AG09319 (cell line): ENCODE data around the gene C3.

ENCODE experiments used
- DNase-seq: peaks from one replicate; pipeline ENCODE4 v3.0.0-alpha.2; 2010; ENCODE audit warnings: low read depth; ENCODE audit errors: extremely low read depth
- TF ChIP-seq, protein P1 (sequence below): IDR thresholded peaks from 2 replicates; pipeline ENCODE4 v1.5.1; 2011; ENCODE audit warnings: low read depth, mild to moderate bottlenecking, inconsistent platforms, low read length, moderate library complexity

C3 gene

DNA sequence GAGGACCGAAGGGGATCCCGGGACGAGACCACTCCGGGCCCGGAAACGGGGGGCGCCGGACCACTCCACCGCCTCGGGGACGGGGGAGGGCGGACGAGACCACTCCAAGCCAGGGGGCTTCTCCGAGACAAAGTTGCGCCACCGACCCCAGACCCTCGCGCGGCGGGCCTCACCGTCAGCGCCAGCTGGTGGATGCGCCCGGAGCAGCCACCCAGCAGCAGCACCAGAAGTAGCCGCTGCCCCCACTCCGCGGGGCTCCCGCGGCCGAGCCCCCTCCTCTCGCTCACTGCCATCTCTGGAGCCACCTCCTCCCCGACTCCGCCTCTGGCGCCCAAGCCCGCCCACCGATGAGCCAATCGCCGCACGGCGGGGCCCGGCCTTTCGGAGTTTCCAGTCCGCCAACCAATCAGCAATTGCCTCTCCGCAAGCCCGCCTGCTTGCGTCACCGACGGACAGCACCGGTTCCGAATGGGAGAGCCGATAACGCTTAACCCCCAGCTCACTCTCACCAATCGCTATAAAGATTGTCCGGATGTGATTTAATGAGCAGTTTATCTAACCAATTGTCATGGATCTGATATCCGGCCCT, 16.9 kb upstream of the C3 start, which contains the start of gene GPR108:
GPR108 (minus strand) TSS at position 297 of the 589 bp plus-strand sequence; CDS start at position 293, 4 bp downstream.
- TF ChIP-seq, protein P1, sequence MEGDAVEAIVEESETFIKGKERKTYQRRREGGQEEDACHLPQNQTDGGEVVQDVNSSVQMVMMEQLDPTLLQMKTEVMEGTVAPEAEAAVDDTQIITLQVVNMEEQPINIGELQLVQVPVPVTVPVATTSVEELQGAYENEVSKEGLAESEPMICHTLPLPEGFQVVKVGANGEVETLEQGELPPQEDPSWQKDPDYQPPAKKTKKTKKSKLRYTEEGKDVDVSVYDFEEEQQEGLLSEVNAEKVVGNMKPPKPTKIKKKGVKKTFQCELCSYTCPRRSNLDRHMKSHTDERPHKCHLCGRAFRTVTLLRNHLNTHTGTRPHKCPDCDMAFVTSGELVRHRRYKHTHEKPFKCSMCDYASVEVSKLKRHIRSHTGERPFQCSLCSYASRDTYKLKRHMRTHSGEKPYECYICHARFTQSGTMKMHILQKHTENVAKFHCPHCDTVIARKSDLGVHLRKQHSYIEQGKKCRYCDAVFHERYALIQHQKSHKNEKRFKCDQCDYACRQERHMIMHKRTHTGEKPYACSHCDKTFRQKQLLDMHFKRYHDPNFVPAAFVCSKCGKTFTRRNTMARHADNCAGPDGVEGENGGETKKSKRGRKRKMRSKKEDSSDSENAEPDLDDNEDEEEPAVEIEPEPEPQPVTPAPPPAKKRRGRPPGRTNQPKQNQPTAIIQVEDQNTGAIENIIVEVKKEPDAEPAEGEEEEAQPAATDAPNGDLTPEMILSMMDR, result no peak
- peak; percentile 100 for DNase-seq

DNA sequence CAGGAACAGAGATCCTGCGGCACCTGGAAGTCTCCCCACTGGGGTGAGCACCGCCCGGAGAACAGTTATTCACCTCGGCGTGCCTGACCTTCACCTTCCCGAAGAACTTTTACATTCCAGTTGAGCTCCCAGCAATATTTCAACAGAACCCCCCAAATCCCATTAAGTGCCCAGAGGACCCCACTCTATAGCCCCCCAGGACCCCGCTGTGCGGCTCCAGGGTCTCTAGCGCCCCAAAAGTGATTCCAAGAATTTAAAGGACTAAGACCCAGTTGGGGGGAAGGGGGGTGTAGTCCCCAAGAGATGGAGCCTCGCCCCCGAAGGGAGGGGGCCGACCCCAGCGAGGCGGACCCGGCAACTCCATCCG, 16.4 kb upstream of the C3 start:
- no peak for DNase-seq
- TF ChIP-seq, protein P1, result no peak

DNA sequence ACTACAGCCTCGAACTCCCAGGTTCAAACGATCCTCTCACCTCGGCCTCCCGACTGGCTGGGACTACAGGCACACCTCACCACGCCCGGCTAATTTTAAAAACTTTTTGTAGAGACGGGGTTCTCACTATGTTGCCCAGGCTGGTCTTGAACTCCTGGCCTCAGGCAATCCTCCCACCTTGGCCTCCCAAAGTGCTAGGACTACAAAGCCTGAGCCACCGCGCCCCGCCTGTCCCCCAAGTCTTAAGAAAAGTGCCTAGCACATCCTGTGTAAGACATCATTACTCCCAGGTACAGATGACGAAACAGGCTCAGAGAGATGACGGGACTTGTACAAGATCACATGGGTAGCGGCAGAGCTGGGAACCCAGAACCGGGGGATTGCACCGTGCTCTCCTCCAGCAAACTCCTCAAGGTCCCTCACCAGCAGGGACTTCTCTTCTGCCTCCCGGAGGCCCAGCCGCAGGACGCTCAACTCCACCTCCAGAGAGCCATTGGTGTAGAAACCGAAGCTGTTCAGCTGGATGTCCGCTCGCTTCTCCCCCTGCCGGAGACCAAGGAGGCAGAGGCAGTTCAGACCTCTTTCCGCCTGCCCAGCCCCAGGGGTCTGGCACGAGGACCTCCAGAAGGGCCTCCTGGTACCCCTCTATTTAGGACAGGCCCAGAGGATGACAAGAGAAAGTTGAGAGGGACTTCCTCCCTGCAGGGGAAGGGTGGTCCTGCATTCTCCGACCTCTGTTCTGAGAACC, 15.9 kb upstream of the C3 start:
- TF ChIP-seq, protein P1, result peak; percentile 78
- peak; percentile 70 for DNase-seq

DNA sequence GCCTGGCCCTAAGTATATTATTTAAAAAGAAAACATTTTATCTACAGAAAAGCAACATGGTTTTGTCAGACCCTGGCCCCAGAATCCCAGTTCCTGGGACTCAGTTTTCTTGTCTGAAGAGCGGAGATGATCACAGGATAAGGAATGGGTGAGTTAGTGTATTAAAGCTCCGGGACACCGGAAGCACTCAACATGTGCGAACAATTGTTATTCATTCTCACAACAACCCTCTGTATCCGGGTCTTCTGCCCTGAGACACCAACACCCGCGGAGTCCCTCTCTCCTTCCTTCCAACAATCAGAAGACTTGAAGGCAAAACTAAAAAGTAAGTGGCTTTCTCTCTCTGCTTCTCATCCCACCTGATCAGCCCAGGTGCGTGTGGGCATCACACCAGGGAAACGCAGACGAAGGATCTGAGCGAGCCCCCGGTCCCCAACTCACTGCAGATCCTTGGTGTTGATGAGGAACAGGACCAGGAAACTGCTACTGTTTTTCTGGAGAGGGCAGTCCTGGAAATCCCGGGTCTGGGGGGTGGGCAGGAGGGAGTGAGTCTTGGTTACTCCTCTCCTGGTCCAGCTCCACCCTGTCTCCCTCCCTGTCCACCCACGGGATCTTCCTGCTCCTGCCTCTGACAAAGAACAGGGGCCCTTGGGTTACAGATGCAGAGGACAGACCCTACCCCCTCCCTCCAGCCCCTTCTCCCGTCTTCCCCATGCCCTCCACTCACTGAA, 14.9 kb upstream of the C3 start:
- DNase-seq, result no peak
- TF ChIP-seq, protein P1, result no peak

DNA sequence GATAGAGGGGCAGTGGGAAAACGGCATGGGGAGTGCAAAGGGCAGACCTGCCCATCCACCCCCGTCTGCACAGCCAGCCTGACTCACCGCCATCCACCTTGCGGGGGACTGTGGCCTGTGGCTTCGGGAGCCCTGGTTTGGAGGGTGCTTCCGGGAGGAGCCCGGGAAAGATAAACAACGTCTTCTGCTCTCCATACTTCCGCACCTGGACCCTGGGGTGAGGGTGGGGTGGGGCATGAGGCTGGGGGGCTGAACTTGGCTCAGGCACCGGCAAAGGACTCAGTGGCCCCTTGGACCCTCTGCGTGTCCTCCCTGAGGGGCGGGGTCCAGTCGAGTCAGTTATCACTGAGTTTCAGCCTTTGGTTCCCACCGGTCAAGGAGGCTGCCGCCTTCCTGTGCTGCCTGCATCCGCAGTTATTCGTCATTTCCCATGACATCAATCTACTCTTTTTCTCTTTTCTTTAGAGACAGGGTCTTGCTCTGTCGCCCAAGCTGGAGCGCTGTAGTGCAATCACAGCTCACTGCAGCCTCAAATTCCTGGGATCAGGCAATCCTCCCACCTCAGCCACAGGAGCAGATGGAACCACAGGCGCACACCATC, 13.7 kb upstream of the C3 start:
- no peak for DNase-seq
- TF ChIP-seq, protein P1, result no peak

DNA sequence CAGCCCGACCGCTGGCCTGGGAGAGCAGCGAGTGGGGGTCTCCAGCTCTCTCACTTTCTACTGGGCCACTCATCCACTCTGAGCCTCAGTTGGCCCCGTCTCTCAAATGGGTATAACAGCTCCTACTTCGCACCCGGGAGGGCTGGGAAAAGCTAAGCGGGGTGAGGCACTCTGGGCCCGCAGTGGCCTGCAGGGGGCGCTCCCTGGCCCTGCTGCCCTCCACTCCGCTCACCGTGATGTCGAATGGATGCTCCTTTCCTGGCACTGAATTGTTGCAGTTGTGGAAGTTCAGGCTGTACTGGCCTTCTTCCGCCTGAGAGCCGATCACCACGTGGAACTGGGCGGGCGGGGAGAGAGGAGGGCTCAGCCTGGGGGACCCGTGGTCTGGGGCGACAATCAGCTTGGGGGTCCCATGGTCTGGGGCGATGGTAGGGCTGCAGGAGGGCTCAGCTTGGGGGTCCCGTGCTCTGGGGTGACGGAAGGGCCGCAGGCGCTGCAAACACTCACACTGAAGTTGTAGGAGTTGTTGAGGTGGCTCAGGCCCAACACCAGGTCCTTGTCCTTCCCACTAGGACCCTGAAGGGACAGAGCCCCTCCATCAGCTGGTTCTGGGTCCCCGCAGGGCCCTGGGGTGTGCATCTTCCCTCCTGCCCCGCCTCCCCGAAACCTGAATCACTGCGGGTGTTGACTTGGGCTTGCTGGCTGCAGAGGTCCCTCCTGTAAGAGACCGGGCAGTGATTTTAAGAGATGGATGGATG, 13.1 kb upstream of the C3 start:
- TF ChIP-seq, protein P1, result peak; percentile 24
- no peak for DNase-seq
